Stimulated activated CD8-positive, alpha-beta memory T cell treated with anti-CD3 and anti-CD28 coated beads, Interleukin-15, amount 100 ng/mL, for 48 hours (primary cell): Measurements from ENCODE around the gene LRIT3.
A peak's percentile ranks its signal among the peaks of the same experiment; 100 is the strongest.

Experiments
- DNase-seq, 2 donors: peaks; one replicate each; pipeline ENCODE4 v3.0.0-alpha.2; 2020; ENCODE audit warnings: low read depth in 2 of 2

Gene LRIT3, protein sequence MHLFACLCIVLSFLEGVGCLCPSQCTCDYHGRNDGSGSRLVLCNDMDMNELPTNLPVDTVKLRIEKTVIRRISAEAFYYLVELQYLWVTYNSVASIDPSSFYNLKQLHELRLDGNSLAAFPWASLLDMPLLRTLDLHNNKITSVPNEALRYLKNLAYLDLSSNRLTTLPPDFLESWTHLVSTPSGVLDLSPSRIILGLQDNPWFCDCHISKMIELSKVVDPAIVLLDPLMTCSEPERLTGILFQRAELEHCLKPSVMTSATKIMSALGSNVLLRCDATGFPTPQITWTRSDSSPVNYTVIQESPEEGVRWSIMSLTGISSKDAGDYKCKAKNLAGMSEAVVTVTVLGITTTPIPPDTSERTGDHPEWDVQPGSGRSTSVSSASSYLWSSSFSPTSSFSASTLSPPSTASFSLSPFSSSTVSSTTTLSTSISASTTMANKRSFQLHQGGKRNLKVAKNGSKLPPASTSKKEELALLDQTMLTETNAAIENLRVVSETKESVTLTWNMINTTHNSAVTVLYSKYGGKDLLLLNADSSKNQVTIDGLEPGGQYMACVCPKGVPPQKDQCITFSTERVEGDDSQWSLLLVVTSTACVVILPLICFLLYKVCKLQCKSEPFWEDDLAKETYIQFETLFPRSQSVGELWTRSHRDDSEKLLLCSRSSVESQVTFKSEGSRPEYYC

DNA sequence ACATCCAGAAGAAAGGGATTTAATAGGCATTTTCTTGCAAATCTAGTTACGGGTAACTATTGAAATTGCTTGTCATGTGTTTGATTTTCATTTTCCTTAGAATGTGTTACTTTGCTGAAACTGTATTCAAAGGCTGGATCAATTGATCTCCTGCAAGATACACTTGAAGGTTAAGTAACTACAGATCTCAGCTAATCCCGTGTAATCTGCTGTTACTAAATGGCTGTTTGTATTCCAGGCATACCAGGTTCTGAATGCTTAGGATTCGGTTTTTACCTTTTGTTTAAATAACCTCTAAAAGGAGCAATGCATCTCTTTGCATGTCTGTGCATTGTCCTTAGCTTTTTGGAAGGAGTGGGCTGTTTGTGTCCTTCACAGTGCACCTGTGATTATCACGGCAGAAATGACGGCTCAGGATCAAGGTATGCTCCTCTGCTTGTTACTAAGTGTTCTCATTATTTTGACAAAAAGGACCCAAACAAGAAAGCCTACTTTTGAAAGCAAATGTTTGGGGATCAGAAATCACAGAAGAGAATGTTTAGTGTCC lies at the start of gene LRIT3:
TSS of gene LRIT3 (plus strand) at position 212 of the 547 bp plus-strand sequence. CDS start at position 307, 95 bp downstream.
- DNase-seq = no peak

DNA sequence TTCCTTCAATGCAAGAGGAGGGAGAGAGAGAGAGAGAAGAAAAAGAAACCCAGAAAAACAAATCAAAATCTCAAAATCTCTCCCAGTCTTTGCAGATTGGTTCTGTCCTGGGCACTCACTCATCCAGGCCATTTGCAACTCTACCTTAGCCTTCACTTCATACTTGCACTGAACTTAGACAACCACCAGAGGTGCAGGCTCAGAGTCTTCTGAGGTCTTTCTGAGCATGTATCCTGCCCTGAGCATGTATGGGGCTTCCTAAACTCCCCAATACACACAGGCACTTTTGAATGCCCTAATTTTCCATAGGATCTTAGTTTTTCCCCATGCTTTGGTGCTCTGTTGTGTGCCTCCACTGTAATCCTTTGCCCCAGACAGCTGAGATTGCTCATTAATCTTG lies 49.0 kb upstream of the LRIT3 start:
- no peak for DNase-seq

DNA sequence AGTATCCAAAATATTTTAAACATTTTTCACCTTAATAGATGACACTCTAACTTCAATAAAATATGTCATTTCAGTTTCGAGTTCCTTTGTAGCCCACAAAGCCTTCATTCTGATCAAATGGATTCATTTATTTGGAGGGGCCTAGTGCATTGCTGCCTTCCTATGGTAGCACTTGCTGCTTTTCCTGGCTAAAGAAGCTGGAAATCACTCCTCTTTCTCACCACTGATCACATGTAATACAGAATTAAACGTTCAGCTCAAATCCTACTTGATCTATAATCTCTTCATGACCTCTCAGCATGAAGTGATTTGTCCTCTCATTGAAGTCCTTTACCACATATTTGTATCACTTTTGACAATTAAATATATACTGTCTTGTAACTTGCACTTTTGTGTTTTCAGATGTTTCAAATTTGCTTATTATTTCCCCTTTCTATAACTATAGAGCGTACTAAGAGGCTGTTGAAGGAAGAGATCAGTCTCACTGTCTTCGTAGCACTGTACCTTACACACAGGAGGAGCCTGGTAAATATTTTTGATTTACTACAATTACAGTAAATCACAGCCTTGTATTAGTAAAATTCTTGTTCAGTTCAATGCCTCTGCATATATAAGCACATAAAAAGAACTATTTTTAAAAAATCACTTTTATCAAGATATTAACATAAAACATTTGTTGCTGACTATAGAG lies 46.7 kb upstream of the LRIT3 start:
- no peak for DNase-seq

DNA sequence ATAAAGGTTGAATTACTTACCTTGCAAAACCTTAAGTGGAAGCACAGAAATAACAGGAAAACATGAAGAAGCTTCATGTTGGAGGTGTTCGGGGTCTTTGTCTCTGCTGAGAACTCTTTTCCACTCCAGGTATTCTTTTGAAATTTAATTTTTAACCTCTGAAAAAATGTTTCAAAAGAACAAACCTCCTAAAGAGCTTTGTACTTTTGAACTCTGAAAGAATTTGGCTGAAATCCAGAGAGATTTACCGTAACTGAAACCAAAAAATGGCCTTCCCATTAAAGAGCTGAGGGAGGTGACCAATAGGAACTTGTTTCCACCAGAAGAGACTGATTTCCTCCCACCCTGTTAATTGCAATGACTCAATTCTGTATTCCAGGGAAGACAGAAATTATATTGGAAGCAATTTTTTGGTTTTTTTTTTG lies 46.0 kb upstream of the LRIT3 start, which contains the start of gene CFI:
TSS of gene CFI (minus strand) at position 105 of the 425 bp plus-strand sequence. CDS start at position 77, 28 bp downstream.
- no peak for DNase-seq

DNA sequence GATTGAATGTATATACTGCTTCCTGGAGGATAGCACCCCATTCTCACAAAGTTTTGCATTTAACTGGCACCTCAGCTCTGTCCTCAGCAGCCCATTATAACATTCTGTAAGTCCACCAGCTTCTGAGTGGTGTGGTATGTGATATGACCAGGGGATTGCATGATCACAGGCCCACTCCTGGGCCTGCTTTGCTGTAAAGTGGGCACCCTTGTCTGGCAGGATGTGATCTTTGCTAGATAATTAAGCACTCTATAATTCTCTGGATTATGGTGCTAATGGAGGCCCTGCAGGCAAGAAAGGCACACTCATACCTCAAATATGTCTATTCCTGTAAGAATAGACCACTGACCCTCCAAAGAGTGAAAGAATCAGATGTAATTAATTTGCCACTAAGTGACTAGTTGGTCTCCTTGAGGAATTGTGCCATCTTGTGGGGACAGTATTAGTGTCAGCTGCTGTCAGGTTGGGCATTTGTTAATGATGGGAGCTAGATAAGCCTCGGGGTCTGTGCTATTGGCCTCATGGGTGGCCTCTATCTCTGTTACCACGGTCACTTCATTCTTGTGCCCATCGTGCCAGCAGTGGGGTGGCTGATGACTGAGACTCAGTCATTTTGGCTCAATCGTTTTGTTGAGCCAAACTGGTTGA lies 43.9 kb upstream of the LRIT3 start:
- no peak for DNase-seq

DNA sequence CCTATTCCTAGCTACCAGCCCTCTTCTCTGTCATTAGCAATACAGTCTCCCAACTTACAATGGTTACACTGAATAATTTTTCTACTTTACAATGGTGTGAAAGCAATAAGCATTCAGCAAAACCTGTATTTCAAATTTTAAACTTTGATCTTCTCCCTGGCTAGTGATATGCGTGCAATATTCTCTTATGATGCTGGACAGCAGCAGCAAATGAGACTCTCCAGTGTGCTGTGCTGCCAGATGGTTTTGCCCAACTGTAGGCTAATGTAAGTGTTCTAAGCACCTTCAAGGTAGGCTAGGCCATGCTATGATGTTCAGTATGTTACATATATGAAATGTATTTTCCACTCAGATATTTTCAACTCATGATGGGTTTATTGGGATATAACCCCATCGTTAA lies 38.3 kb upstream of the LRIT3 start:
- DNase-seq = no peak

DNA sequence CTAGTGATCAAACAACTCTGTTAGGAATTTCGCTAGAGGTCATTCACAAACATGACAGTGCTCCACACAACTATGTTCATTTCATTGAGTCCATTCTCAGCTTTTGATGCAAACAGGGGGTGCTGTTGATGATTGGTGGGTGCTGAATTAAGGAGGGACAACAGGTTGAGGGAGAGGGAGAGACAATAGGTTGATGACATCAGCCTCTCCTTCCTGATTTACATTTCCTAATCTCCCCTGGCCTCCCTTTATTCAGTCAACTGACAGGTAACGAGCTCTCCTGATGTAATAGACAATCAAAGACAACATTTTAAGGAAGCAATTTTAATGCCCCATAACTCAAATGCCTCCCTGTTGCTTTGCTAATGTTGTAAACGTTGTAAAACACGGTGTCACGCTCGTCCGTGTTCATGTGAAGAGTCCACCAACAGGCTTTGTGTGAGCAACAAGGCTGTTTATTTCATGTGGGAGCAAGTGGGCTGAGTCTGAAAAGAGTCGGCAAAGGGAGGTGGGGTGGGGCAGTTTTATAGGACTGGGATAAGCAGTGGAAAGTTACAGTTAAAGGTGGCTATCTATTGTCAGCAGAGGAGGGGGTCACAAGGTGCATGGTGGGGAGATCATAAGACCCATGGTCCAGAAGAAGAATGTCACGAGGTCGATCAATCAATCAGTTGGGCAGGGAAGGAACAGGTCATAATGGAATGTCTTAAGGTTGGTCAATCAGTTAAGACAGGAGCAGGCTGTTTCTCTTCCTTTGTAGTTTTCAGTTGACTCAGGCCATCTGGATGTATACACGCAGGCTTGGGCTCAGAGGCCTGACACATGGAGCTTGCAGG lies 37.1 kb upstream of the LRIT3 start:
- DNase-seq = no peak

DNA sequence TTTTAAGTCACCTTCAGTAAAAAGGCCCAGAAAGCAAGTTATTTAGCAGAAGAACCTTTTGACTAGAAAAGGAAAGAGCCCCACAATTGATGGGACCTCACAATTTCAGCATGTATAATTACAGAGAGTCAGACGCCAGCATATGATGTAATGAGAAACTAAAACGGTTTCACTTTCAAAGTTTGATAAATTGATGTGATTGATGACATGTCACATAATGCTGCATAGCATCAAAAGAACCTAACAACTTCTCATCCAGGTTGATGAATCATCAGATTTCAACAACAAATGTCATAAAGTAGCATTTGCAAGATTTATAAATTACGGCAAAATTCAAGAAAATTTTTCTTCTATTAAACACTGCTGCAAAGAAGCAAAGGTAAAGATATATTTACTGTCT lies 36.2 kb upstream of the LRIT3 start:
- no peak for DNase-seq

DNA sequence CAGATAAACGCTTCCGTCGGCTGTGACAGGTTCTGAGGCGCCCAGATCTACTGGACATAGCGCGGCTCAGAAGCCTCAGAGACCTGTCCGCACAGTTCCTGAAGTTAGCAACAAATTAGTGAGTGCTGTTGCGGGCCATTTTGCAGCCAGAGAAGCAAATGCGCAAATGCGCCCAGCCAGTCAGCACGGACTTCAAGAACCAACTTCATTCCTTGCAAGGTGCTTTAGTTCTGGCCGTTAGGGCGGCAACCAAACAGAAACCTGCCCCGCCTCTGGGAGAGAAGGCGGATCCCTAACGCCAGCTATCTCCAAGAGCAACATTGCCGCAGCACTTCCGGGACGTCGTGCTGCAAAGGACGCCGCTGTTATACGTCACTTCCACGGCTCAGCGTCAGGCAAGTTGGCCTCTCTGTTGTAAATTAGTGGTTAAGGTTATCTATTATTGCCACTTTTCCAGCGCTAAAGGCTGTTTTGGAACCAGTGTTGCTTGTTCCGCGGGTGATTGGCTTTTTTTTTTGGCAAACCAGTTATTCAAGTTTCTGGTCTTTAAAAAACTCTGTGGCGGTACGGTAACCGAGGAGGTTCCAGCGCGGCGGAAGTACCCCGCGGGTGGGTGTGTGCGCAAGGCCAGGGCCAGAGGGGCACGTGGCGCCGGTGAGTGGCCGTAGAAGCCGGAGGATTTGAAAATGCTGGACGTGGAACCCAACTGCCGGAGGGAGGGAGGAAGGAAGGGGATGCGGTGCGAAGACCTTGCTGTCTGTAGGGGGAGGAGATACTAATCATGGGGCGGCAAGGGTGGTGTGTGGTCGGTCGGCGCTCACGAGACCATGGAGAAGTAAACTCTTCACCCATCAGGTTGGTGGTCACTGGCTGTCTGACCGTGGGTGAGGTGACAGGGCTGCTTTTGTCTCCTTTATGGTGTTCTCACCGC lies 32.5 kb upstream of the LRIT3 start, which contains the start of gene GAR1:
TSS of gene GAR1 (plus strand) at position 612 of the 931 bp plus-strand sequence. CDS start 403 bp downstream, outside the sequence.
- peak; percentile 83 to 84 for DNase-seq

DNA sequence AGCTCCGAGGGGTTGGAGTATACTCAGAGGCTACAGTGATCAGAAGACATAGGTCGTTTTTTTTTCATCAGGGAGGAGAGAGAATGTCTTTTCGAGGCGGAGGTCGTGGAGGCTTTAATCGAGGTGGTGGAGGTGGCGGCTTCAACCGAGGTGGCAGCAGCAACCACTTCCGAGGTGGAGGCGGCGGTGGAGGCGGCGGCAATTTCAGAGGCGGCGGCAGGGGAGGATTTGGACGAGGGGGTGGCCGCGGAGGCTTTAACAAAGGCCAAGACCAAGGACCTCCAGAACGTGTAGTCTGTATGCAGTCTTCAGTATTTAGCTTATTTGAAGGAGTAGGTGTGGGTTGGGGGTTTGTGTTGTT lies 31.8 kb upstream of the LRIT3 start:
- peak; percentile 18 to 33 for DNase-seq

DNA sequence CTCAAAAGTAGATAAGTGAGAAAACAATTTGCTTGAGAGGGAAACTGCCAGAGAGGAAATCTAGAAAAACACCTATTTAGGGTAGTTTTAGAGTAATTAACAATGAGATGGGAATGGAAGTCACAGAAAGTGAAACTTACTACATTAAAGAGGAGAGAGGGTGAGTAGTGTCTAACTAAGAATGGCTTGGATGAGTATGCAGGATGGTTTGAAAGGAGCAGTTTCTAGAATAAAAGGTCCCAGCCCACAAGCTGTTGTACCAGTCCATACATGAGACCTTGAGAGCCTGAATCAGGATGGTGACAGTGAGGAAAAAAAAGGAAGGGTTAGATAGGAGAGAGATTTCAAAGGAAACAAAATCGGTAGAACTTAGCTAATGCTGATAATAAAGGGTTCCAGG lies 31.0 kb upstream of the LRIT3 start:
- no peak for DNase-seq

DNA sequence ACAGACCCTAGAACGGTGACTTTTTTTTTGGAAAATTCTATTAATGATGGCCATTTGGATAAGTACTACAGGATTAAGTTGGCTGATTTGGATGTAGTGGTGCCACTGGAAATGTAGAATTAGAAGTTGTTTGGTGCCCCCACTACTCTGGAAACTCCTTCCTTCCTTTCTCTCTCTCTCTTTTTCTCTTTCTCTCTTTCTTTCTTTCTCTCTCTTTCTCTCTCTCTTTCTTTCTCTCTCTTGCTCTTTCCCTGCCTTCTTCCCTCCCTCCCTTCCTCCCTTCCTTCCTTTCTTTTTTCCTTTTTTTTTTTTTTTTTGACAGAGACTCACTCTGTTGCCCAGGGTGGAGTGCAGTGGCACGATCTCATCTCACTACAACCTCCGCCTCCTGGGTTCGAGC lies 29.6 kb upstream of the LRIT3 start:
- no peak for DNase-seq

DNA sequence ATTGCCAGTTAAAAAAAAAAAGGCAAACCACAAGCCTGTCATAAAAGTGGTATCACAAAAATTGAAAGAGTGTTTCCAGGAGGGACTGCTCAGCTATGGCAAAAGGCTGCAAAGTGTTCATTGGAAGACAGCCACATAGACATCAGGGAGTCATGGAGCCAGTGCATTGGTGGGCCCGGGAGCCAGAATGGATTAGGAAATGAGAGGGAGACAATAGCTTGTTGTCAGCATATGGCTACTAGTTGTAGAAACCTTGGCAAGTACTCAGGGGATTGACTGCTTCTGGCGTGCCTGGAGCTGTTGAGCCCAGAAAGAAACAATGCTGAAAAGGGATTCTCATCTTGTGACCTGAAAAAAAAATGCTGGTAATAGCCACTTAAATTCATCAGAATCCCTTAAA lies 27.3 kb upstream of the LRIT3 start:
- no peak for DNase-seq

DNA sequence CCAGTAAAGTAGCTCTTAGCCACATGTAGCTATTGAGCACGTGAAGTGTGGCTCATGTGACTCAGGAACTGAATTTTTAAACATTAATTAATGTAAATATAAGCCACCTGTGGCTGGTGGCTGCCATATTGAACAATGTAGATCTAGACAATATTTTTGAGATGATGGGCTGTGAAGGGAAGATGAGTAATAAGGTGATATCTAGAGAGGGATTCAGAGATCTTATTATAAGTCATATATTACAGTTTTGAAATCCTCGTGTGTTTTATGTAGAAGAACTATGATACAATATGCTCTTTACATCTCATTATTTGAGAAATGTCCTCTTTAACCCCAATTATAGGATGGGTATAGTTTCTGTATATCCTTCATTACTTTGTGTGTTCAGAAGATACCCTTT lies 26.7 kb upstream of the LRIT3 start:
- no peak for DNase-seq

DNA sequence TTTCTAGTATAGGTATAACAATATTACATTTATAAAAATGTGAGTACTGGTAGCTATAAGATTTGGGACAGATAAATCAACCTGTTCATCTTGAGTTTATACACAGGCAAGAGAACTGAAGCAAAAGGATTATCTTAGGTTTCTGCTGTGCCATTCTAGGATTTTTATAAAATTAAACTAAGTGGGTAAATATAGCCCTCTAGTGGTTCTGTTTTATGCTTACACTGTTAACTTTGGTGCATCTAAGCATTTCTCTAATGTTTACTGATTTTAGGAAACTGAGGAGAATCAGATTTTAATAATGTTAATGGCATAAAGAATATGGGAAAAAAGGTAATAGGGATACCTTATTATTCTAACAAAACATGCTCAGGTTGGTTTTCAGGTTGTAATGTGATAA lies 21.2 kb upstream of the LRIT3 start:
- no peak for DNase-seq

DNA sequence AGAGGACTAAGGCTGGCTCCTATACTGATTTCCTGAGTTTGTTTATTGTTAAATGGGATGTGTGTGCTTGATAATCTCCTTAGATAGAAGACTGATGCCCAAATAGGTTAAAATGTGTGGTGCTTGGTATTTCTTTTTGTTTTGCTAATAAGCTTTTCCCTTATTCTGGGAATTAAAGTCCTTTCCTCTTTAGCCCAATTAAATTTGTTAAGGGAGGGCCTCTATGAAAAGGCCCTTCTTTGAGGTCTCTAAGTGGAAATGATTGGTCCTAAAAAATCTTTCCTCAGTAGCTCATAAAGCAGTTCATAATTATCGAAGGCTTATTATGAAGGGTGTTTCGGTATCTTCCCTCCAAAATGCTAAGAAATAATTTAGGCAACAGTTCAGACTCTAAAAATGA lies 20.2 kb upstream of the LRIT3 start, which contains the start of gene RRH:
TSS of gene RRH (plus strand) at position 301 of the 400 bp plus-strand sequence. CDS start at position 357, 56 bp downstream.
- no peak for DNase-seq

DNA sequence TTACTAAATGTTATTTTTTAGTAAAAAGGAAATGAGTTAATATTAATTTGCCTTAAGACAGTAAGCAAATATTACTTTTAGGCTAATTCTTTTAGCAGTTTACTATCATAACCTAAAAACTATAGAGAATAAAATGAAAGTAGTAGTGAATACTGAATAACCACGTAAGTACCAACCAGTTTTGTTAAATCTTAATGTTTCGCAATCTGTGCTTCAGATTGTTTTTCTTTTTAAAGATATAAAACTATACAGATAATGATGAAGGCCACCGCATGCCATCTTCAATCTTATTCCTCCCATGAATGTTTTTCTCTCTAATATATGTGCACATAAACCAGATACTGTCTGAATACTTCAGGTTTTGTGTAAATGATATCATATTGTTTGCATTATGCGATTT lies 14.2 kb upstream of the LRIT3 start:
- DNase-seq = no peak

DNA sequence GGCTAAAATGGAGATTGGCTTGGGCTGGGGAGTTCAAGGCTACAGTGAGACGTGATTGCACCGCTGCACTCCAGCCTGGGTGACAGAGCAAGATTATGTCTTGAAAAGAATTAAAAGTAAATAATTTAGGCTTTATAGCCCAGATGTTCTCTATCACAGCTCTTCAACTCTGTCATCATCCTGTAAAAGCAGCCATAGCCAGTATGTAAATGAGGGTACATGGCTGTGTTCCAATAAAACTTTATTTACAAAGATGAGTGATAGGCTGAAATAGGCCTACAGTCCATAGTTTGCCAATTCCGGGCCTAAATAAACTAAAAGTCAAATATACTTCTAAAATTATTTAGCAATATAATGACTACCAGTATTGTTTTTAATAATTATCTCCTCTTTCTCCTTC lies 10.9 kb upstream of the LRIT3 start:
- DNase-seq = no peak

DNA sequence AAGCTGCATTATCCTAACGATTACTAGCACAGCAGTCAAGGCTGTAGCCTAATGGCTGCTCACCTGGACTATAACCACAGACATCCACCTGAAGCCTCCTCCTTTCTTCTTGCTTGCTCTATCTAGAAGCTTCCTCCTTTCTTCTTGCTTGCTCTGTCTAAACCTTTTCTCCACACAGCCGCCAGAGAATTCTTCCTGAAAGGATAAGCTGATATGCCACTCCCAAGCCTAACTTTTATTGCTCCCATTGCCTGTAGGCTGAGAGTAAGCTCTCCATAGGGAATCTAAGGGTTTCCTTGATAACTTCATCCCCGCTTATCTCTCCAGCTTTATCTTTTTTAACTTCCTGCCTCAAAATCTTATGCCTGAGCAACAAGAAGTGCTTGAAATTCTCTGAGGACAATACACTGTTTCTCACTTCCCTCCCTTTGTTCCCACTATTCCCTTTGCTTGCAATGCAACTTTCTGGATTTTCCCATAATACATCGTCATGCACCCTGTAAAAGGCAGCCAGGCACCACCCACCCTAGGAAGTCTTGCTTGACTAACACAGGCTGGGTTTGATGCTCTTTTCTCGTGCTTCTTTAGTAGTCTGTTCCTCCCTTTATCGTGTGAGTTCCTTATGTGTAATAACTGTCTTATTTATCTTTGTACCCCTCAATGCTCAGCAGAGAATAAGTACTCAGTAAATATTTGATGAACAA lies 1.4 kb upstream of the LRIT3 start:
- DNase-seq = no peak
